ENCODE measurements around the gene ARID1A.

GRCh38 chr1:26664802-26665201 lies 31.0 kb upstream of the ARID1A start:
- TF ChIP-seq POLR2A (IDR thresholded peaks at IDR 0.05; ENCODE audit: low read depth, low read length) (no peak), CTCF (conservative IDR thresholded peaks at IDR 0.05; ENCODE audit: low read depth, low read length) (no peak), MXI1 (IDR thresholded peaks at IDR 0.05; ENCODE audit: borderline replicate concordance, low read depth, low read length) (no peak), BHLHE40 (IDR thresholded peaks at IDR 0.05; ENCODE audit: low read depth, low read length) (no peak)
